ENCODE data around the gene BRSK1.

- TF ChIP-seq GATA2 (IDR thresholded peaks at IDR 0.05; ENCODE audit: low read depth, low read length): no peak
- no peak for TF ChIP-seq GATA3 (IDR thresholded peaks at IDR 0.05; ENCODE audit: low read depth, low read length)
Measured at GRCh38 chr19:55261671-55262126, 22.1 kb upstream of the BRSK1 start.
